ENCODE results near the gene NQO1.

NQO1 gene

GRCh38 chr16:69769404-69769803 lies 43.0 kb upstream of the NQO1 start:
- Histone ChIP-seq H3K4me2 (ENCODE audit: low read length) (no peak overlapping the region), H2AFZ (no peak overlapping the region), H3K27me3 (ENCODE audit: control insufficient read depth, insufficient read depth, low read length) (no peaks in the 10 kb centered on the region), H3K4me1 (no peaks in the 10 kb centered on the region), H3K36me3 (ENCODE audit: control insufficient read depth, insufficient read depth, low read length) (no peaks in the 10 kb centered on the region), H3K9me3 (ENCODE audit: control insufficient read depth, low read length) (no peaks in the 10 kb centered on the region), H3K27ac (no peak overlapping the region), H3K79me2 (peaks cover 46% of the 10 kb centered on the region), H3K4me3 (ENCODE audit: low read depth, low read length) (no peak overlapping the region), H3K9ac (no peak overlapping the region)
- TF ChIP-seq CTCF (IDR thresholded peaks at IDR 0.05), result no peak

GRCh38 chr16:69768666-69769065 lies 42.3 kb upstream of the NQO1 start:
- no peaks in the 10 kb centered on the region for H3K27me3 ChIP-seq (ENCODE audit: control insufficient read depth, insufficient read depth, low read length)
- no peak overlapping the region for H3K4me3 ChIP-seq (ENCODE audit: low read depth, low read length)
- H3K27ac ChIP-seq, result no peak overlapping the region
- no peak overlapping the region for H2AFZ ChIP-seq
- no peak overlapping the region for H3K4me2 ChIP-seq (ENCODE audit: low read length)
- no peaks in the 10 kb centered on the region for H3K9me3 ChIP-seq (ENCODE audit: control insufficient read depth, low read length)
- no peak for TF ChIP-seq CTCF (IDR thresholded peaks at IDR 0.05)
- H3K79me2 ChIP-seq, result peaks cover 46% of the 10 kb centered on the region
- H3K4me1 ChIP-seq, result no peaks in the 10 kb centered on the region
- no peaks in the 10 kb centered on the region for H3K36me3 ChIP-seq (ENCODE audit: control insufficient read depth, insufficient read depth, low read length)
- H3K9ac ChIP-seq, result no peak overlapping the region

GRCh38 chr16:69767459-69768229 lies 41.3 kb upstream of the NQO1 start:
- Histone ChIP-seq H3K36me3 (ENCODE audit: control insufficient read depth, insufficient read depth, low read length) (no peaks in the 10 kb centered on the region), H3K9ac (no peak overlapping the region), H3K4me3 (ENCODE audit: low read depth, low read length) (no peak overlapping the region), H3K4me2 (ENCODE audit: low read length) (no peak overlapping the region), H3K27ac (no peak overlapping the region), H3K27me3 (ENCODE audit: control insufficient read depth, insufficient read depth, low read length) (no peaks in the 10 kb centered on the region), H3K79me2 (peaks cover 40% of the 10 kb centered on the region), H3K9me3 (ENCODE audit: control insufficient read depth, low read length) (no peaks in the 10 kb centered on the region), H2AFZ (no peak overlapping the region), H3K4me1 (no peaks in the 10 kb centered on the region)
- TF ChIP-seq CTCF (IDR thresholded peaks at IDR 0.05), result no peak

GRCh38 chr16:69763599-69763942 lies 37.2 kb upstream of the NQO1 start:
- peak overlapping the region; percentile 96 for H3K4me3 ChIP-seq (ENCODE audit: low read depth, low read length)
- no peak overlapping the region for H3K9ac ChIP-seq
- H3K4me1 ChIP-seq, result peaks cover 5% of the 10 kb centered on the region
- H2AFZ ChIP-seq, result no peak overlapping the region
- H3K36me3 ChIP-seq (ENCODE audit: control insufficient read depth, insufficient read depth, low read length), result no peaks in the 10 kb centered on the region
- peaks cover 30% of the 10 kb centered on the region for H3K79me2 ChIP-seq
- no peak for TF ChIP-seq CTCF (IDR thresholded peaks at IDR 0.05)
- H3K27ac ChIP-seq, result peak overlapping the region; percentile 95
- H3K9me3 ChIP-seq (ENCODE audit: control insufficient read depth, low read length), result no peaks in the 10 kb centered on the region
- H3K4me2 ChIP-seq (ENCODE audit: low read length), result peak overlapping the region; percentile 91
- no peaks in the 10 kb centered on the region for H3K27me3 ChIP-seq (ENCODE audit: control insufficient read depth, insufficient read depth, low read length)

All from parathyroid adenoma (tissue), 2 donors.